A549 (cell line): Measurements from ENCODE around the gene NTMT2. TPM values are rescaled to one million over a fixed set of nuclear protein-coding genes. Genes with fewer than 3 reads are reported as not detected.

Experiments
- ATAC-seq, 2 experiments: fragments of 200-7000 bp in 1 of 2; fragments of >200 bp in 1 of 2; cut with Nextera tagmentation in 1 of 2; cut with Tn5 transposase in 1 of 2; 3 replicates each; pipeline versions ENCODE4 v1.8.0 to v1.9.1; 2018 to 2020; ENCODE audit warnings: mild to moderate bottlenecking in 1 of 2, moderate library complexity in 1 of 2
- CTCF ChIA-PET: fragments of 300-600 bp; sonication (Branson Sonifier 250); formaldehyde crosslinking; extraction: SDS; loops from one replicate; lab custom pipeline; 2021; ENCODE audit warnings: antibody characterized with exemption, inconsistent platforms; lab: Yijun Ruan, JAX
- POLR2A ChIA-PET: fragments of 350-600 bp; formaldehyde crosslinking; extraction: SDS; loops from one replicate; lab custom pipeline; 2021; ENCODE audit warnings: antibody characterized with exemption, inconsistent platforms; lab: Yijun Ruan, JAX
- DNase-seq, 2 experiments: peaks; one replicate each; pipeline versions ENCODE4 v3.0.0 to v3.0.0-alpha.2; 2011 to 2016; ENCODE audit warnings: low read depth in 1 of 2, low spot score in 1 of 2
- FAIRE-seq: peaks from 2 replicates; lab custom pipeline; 2011; peaks lifted over from hg19 to GRCh38; lab: Jason Lieb, UNC
- H3K27ac ChIP-seq, 2 experiments: fragments of >200 bp; sonication (Bioruptor Twin); formaldehyde crosslinking; 3 replicates each; pipeline ENCODE4 v1.5.1; 2016 to 2017
- H3K4me1 ChIP-seq: fragments of >200 bp; sonication (Bioruptor Twin); formaldehyde crosslinking; 3 replicates; pipeline ENCODE4 v1.6.1; 2016
- H3K4me2 ChIP-seq: fragments of >200 bp; sonication (Bioruptor Twin); formaldehyde crosslinking; 3 replicates; pipeline ENCODE4 v1.6.1; 2016
- H3K4me3 ChIP-seq: fragments of >200 bp; sonication (Bioruptor Twin); formaldehyde crosslinking; 3 replicates; pipeline ENCODE4 v1.5.1; 2016
- H3K9me3 ChIP-seq: fragments of >200 bp; sonication (Bioruptor Twin); formaldehyde crosslinking; 3 replicates; pipeline ENCODE4 v1.6.1; 2016
- CHD2 ChIP-seq: fragments of 150-350 bp; IDR thresholded peaks from 2 replicates; pipeline ENCODE4 v1.6.1; 2014; ENCODE audit warnings: low read length; ENCODE audit not compliant: partially characterized antibody
- CHD4 ChIP-seq: fragments of 200-600 bp; sonication (generic); IDR thresholded peaks from 2 replicates; pipeline ENCODE4 v1.6.1; 2016; ENCODE audit warnings: antibody characterized with exemption, mild to moderate bottlenecking, borderline replicate concordance
- HOXA7 ChIP-seq: fragments of 250-450 bp; sonication (Bioruptor Pico); IDR thresholded peaks from 2 replicates; pipeline ENCODE4 v1.5.0; 2020; ENCODE audit warnings: mild to moderate bottlenecking, moderate library complexity
- JUN ChIP-seq, 2 experiments: fragments of >200 bp; sonication (Bioruptor Twin); formaldehyde crosslinking; IDR thresholded peaks; 2 replicates in 1 of 2; 3 replicates in 1 of 2; pipeline ENCODE4 v1.6.1; 2016 to 2017
- MAFK ChIP-seq: fragments of 450-650 bp; IDR thresholded peaks from 2 replicates; pipeline ENCODE4 v1.6.1; 2014; ENCODE audit not compliant: partially characterized antibody
- RAD21 ChIP-seq, 2 experiments: fragments of >200 bp in 1 of 2; sonication (Bioruptor Twin) in 1 of 2; formaldehyde crosslinking in 1 of 2; IDR thresholded peaks in 1 of 2; conservative IDR thresholded peaks in 1 of 2; 2 replicates in 1 of 2; 3 replicates in 1 of 2; pipeline ENCODE4 v1.6.1; 2012 to 2018; ENCODE audit warnings: inconsistent platforms in 1 of 2
- RCOR1 ChIP-seq: fragments of 150-350 bp; IDR thresholded peaks from 2 replicates; pipeline ENCODE4 v1.6.1; 2014; ENCODE audit warnings: antibody characterized with exemption, low read length, low read depth
- RNF2 ChIP-seq: fragments of 200-600 bp; sonication (generic); IDR thresholded peaks from 2 replicates; pipeline ENCODE4 v1.6.1; 2016; ENCODE audit warnings: low read depth, mild to moderate bottlenecking, antibody characterized with exemption, moderate library complexity, borderline replicate concordance
- ZFP36 ChIP-seq: fragments of 450-650 bp; IDR thresholded peaks from 2 replicates; pipeline ENCODE4 v1.6.1; 2014; ENCODE audit warnings: borderline replicate concordance; ENCODE audit not compliant: partially characterized antibody
- ZNF302 ChIP-seq: fragments of 250-450 bp; sonication (Bioruptor Pico); IDR thresholded peaks from 2 replicates; pipeline ENCODE4 v1.9.0; 2021; ENCODE audit warnings: inconsistent platforms, mild to moderate bottlenecking, moderate library complexity
- WGBS: methylation state at CpG from one replicate; pipeline ENCODE4 v1.1.6; 2017; ENCODE audit errors: missing lambda C conversion rate; 5-methylcytosine and 5-hydroxymethylcytosine counted together
- polyA plus RNA-seq, 4 experiments: library from polyadenylated mRNA; depleted of rRNA in 3 of 4; stranded (reverse); fragments of >200 nt; fragmentation: RNase III in 1 of 4; extraction: RNeasy Plus Mini Kit Qiagen cat#74134 plus additional on column Dnase treatment in 1 of 4; gene quantifications; 2 replicates in 3 of 4; 3 replicates in 1 of 4; pipeline ENCODE4 v1.2.3, GENCODE V29; 2011 to 2017
- TF ChIP-seq, protein P1 (sequence below): IDR thresholded peaks from 2 replicates; pipeline ENCODE4 v1.6.1; 2012
- TF ChIP-seq, protein P2 (sequence below): IDR thresholded peaks from 2 replicates; pipeline ENCODE4 v1.6.1; 2012; ENCODE audit warnings: low read depth, borderline replicate concordance
- TF ChIP-seq, protein P3 (sequence below): fragments of >200 bp; sonication (Bioruptor Twin); formaldehyde crosslinking; IDR thresholded peaks from 3 replicates; pipeline ENCODE4 v1.6.1; 2016
- TF ChIP-seq, protein P4 (sequence below): fragments of >200 bp; sonication (Bioruptor Twin); formaldehyde crosslinking; IDR thresholded peaks from 3 replicates; pipeline ENCODE4 v1.5.1; 2016
- TF ChIP-seq, protein P5 (sequence below): fragments of >200 bp; sonication (Bioruptor Twin); formaldehyde crosslinking; IDR thresholded peaks from 2 replicates; pipeline ENCODE4 v1.6.1; 2016

NTMT2 gene
- polyA plus RNA-seq, 2 of the 4 experiments (the other 2 are of a cell fraction), result not detected

DNA sequence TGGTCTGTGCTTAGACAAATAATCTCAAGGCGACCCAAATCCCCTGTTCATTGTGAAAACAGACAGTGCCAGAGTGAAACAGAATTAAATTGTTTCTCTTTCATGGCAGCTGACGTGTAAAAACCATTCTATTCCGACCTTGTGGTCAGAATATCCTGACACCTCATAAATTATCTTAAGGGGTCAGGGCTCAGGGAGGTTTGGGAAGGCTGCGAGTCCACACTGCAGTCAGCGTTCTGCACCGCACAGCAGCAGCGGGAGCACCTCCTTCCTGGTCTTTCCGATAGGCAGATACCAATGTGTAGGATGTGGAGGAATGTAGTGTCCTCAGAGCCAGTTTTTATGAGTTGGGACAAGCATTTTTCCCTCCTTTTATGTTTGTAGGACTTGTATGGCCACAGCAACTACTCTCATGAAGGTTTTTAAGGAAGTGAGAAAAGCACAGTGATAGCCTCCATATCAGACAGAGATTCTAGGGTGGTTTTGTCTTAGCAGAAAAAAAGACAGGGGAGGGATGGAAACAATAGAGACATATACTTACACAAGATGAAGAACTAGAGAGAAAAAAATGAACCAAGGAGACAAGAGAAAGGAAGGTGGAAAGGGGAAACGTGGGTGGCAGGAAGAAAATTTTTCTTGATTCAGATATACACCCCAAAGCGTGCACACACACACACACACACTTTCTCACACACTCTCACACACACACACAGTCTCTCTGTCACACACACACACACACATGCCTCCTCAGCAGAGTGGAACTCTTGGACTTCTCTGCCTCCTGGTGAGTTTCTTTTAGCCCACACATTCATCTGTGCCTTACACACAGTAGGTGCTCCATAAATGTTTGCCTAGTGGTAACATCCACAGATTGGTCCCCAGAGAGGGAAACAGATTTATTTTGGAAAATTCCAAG, 68.6 kb downstream of the NTMT2 start:
- TF ChIP-seq, protein P1, sequence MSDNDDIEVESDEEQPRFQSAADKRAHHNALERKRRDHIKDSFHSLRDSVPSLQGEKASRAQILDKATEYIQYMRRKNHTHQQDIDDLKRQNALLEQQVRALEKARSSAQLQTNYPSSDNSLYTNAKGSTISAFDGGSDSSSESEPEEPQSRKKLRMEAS, result no peak
- TF ChIP-seq JUN (IDR thresholded peaks at IDR 0.05) (no peak), RNF2 (no peak), CHD4 (no peak), RAD21 (conservative IDR thresholded peaks at IDR 0.05 in 1 of 2, IDR thresholded peaks at IDR 0.05 in 1 of 2) (no peak), ZFP36 (no peak), HOXA7 (no peak), CHD2 (no peak), ZNF302 (CRISPR knock-in tag) (no peak), RCOR1 (no peak), MAFK (no peak)
- TF ChIP-seq, protein P2, sequence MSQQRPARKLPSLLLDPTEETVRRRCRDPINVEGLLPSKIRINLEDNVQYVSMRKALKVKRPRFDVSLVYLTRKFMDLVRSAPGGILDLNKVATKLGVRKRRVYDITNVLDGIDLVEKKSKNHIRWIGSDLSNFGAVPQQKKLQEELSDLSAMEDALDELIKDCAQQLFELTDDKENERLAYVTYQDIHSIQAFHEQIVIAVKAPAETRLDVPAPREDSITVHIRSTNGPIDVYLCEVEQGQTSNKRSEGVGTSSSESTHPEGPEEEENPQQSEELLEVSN, result no peak
- TF ChIP-seq, protein P3, sequence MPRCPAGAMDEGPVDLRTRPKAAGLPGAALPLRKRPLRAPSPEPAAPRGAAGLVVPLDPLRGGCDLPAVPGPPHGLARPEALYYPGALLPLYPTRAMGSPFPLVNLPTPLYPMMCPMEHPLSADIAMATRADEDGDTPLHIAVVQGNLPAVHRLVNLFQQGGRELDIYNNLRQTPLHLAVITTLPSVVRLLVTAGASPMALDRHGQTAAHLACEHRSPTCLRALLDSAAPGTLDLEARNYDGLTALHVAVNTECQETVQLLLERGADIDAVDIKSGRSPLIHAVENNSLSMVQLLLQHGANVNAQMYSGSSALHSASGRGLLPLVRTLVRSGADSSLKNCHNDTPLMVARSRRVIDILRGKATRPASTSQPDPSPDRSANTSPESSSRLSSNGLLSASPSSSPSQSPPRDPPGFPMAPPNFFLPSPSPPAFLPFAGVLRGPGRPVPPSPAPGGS, result no peak
- TF ChIP-seq, protein P4, sequence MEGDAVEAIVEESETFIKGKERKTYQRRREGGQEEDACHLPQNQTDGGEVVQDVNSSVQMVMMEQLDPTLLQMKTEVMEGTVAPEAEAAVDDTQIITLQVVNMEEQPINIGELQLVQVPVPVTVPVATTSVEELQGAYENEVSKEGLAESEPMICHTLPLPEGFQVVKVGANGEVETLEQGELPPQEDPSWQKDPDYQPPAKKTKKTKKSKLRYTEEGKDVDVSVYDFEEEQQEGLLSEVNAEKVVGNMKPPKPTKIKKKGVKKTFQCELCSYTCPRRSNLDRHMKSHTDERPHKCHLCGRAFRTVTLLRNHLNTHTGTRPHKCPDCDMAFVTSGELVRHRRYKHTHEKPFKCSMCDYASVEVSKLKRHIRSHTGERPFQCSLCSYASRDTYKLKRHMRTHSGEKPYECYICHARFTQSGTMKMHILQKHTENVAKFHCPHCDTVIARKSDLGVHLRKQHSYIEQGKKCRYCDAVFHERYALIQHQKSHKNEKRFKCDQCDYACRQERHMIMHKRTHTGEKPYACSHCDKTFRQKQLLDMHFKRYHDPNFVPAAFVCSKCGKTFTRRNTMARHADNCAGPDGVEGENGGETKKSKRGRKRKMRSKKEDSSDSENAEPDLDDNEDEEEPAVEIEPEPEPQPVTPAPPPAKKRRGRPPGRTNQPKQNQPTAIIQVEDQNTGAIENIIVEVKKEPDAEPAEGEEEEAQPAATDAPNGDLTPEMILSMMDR, result no peak
- Histone ChIP-seq H3K4me3 (no peak overlapping the region), H3K4me2 (no peak overlapping the region), H3K4me1 (no peaks in the 10 kb centered on the region), H3K9me3 (no peaks in the 10 kb centered on the region), H3K27ac (no peak overlapping the region)
- WGBS, result 26% methylated on average over 10 of the region's 10 CpGs
- ATAC-seq (no peak), DNase-seq (no peak), FAIRE-seq (no peak)
- CTCF ChIA-PET, result no interaction called here
- POLR2A ChIA-PET, result no interaction called here

DNA sequence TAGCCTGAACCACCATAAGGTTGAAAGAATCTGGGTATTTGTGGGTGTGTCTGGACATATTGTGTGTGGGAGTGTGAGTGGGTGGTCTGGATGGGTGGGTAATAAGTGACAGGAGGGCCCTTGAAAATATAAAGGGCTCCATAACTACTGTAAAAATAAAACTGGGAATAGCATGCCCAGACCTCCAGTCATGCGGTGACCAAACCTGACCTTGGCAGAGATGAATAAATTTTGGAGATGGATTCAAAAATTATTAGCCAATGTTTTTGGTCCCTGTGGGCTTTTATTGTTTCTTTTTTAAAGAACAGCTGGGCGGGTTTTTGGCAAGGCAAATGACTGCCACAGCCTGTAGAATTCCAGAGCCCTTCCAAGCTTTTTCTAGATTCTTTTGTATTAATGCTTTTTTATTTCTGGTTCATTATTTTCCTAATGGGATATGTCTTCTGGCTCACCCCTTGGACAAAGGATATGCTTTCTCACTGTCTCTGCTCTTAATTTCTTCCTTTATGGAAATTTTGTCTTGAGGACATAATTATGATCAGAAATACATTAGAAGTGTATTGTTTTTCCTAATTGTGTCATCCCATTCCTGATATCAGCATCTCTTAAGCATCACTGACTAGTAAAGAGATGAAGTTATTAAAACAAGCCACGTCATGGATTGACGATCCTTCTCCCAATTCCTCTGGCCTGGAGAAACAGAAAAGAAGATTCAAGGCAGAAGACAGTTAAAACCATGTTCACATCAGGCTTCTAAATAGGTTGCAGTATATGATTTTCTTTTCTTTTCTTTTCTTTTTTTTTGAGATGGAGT, 69.5 kb downstream of the NTMT2 start:
- FAIRE-seq (no peak), DNase-seq (no peak), ATAC-seq (no peak)
- H3K27ac ChIP-seq, result no peak overlapping the region
- H3K4me1 ChIP-seq, result no peaks in the 10 kb centered on the region
- CTCF ChIA-PET, result no interaction called here
- H3K4me2 ChIP-seq, result no peak overlapping the region
- H3K9me3 ChIP-seq, result no peaks in the 10 kb centered on the region
- H3K4me3 ChIP-seq, result no peak overlapping the region
- 43% methylated on average over 4 of the region's 4 CpGs for WGBS
- POLR2A ChIA-PET, result no interaction called here
- TF ChIP-seq, protein P5, sequence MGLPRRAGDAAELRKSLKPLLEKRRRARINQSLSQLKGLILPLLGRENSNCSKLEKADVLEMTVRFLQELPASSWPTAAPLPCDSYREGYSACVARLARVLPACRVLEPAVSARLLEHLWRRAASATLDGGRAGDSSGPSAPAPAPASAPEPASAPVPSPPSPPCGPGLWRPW, result no peak
- TF ChIP-seq, all 56 proteins: peak for 0
